ENCODE measurements around the gene CLSTN2. TPM values are rescaled to one million over a fixed set of nuclear protein-coding genes. Genes with fewer than 3 reads are reported as not detected.

Gene CLSTN2
- total and polyA plus RNA-seq, 2 experiments from 2014 or later, result 23.0 to 27.0 TPM

- Histone ChIP-seq H3K4me1 (ENCODE audit: insufficient read depth) (no peaks in the 10 kb centered on the region), H4K20me1 (ENCODE audit: insufficient read depth, poor library complexity, severe bottlenecking) (no peaks in the 10 kb centered on the region), H3K27me3 (peaks cover 4% of the 10 kb centered on the region), H3K79me2 (no peaks in the 10 kb centered on the region), H3K9me3 (ENCODE audit: low read depth) (no peaks in the 10 kb centered on the region), H2AFZ (no peak overlapping the region), H3K9me2 (replicated peaks; ENCODE audit: insufficient read depth) (no peaks in the 10 kb centered on the region), H3K4me3 (no peak overlapping the region), H3K27ac (no peak overlapping the region), H3K36me3 (replicated peaks; ENCODE audit: insufficient read depth, low read depth) (no peaks in the 10 kb centered on the region), H3K4me2 (no peak overlapping the region)
- 50% methylated on average over 3 of the region's 3 CpGs for WGBS (ENCODE audit: low lambda C conversion rate, missing lambda C conversion rate)
- no peak for DNase-seq (ENCODE audit: low spot score)
- no peak for TF ChIP-seq CTCF (IDR thresholded peaks at IDR 0.05; ENCODE audit: poor library complexity)
- no peak for TF ChIP-seq EZH2 (IDR thresholded peaks at IDR 0.05; ENCODE audit: borderline replicate concordance)
- no peak for TF ChIP-seq EZH2phosphoT487 (IDR thresholded peaks at IDR 0.05; ENCODE audit: low read depth, severe bottlenecking, unreplicated experiment)
Observed at GRCh38 chr3:140505213-140505612, 570.2 kb downstream of the CLSTN2 start.

GRCh38 chr3:140505876-140506275, 570.9 kb downstream of the CLSTN2 start:
- no peak for DNase-seq (ENCODE audit: low spot score)
- Histone ChIP-seq H4K20me1 (ENCODE audit: insufficient read depth, poor library complexity, severe bottlenecking) (no peaks in the 10 kb centered on the region), H3K27ac (no peak overlapping the region), H3K36me3 (replicated peaks; ENCODE audit: insufficient read depth, low read depth) (no peaks in the 10 kb centered on the region), H3K4me2 (no peak overlapping the region), H3K9me2 (replicated peaks; ENCODE audit: insufficient read depth) (no peaks in the 10 kb centered on the region), H3K4me3 (no peak overlapping the region), H3K79me2 (no peaks in the 10 kb centered on the region), H3K27me3 (peaks cover 4% of the 10 kb centered on the region), H3K9me3 (ENCODE audit: low read depth) (no peaks in the 10 kb centered on the region), H2AFZ (no peak overlapping the region), H3K4me1 (ENCODE audit: insufficient read depth) (no peaks in the 10 kb centered on the region)
- 74% methylated on average over 4 of the region's 4 CpGs for WGBS (ENCODE audit: low lambda C conversion rate, missing lambda C conversion rate)
- TF ChIP-seq EZH2 (IDR thresholded peaks at IDR 0.05; ENCODE audit: borderline replicate concordance) (no peak), EZH2phosphoT487 (IDR thresholded peaks at IDR 0.05; ENCODE audit: low read depth, severe bottlenecking, unreplicated experiment) (no peak), CTCF (IDR thresholded peaks at IDR 0.05; ENCODE audit: poor library complexity) (no peak)

- no peak overlapping the region for H3K27ac ChIP-seq
- no peaks in the 10 kb centered on the region for H3K36me3 ChIP-seq (replicated peaks; ENCODE audit: insufficient read depth, low read depth)
- peaks cover 4% of the 10 kb centered on the region for H3K27me3 ChIP-seq
- H3K4me3 ChIP-seq, result no peak overlapping the region
- no peaks in the 10 kb centered on the region for H3K4me1 ChIP-seq (ENCODE audit: insufficient read depth)
- TF ChIP-seq CTCF (IDR thresholded peaks at IDR 0.05; ENCODE audit: poor library complexity) (no peak), EZH2 (IDR thresholded peaks at IDR 0.05; ENCODE audit: borderline replicate concordance) (no peak)
- H3K79me2 ChIP-seq, result no peaks in the 10 kb centered on the region
- no peaks in the 10 kb centered on the region for H3K9me3 ChIP-seq (ENCODE audit: low read depth)
- no peak overlapping the region for H3K4me2 ChIP-seq
- no peaks in the 10 kb centered on the region for H4K20me1 ChIP-seq (ENCODE audit: insufficient read depth, poor library complexity, severe bottlenecking)
- no peak overlapping the region for H2AFZ ChIP-seq
- DNase-seq (ENCODE audit: low spot score), result no peak
- 82% methylated on average over 3 of the region's 3 CpGs for WGBS (ENCODE audit: low lambda C conversion rate, missing lambda C conversion rate)
- no peaks in the 10 kb centered on the region for H3K9me2 ChIP-seq (replicated peaks; ENCODE audit: insufficient read depth)
Observed at GRCh38 chr3:140508550-140508949, 573.6 kb downstream of the CLSTN2 start.

- DNase-seq (ENCODE audit: low spot score), result no peak
Observed at GRCh38 chr3:140509534-140509933, 574.5 kb downstream of the CLSTN2 start.

More at GRCh38 chr3:140509534-140509933, 574.5 kb downstream of the CLSTN2 start:
- Histone ChIP-seq H3K9me2 (replicated peaks; ENCODE audit: insufficient read depth) (no peaks in the 10 kb centered on the region), H3K36me3 (replicated peaks; ENCODE audit: insufficient read depth, low read depth) (no peaks in the 10 kb centered on the region), H4K20me1 (ENCODE audit: insufficient read depth, poor library complexity, severe bottlenecking) (no peaks in the 10 kb centered on the region), H2AFZ (no peak overlapping the region), H3K4me2 (no peak overlapping the region), H3K4me1 (ENCODE audit: insufficient read depth) (no peaks in the 10 kb centered on the region), H3K27me3 (peaks cover 4% of the 10 kb centered on the region), H3K4me3 (no peak overlapping the region), H3K27ac (no peak overlapping the region), H3K9me3 (ENCODE audit: low read depth) (no peaks in the 10 kb centered on the region), H3K79me2 (no peaks in the 10 kb centered on the region)
- WGBS (ENCODE audit: low lambda C conversion rate, missing lambda C conversion rate), result 20% methylated on average over 2 of the region's 2 CpGs
- no peak for TF ChIP-seq CTCF (IDR thresholded peaks at IDR 0.05; ENCODE audit: poor library complexity)
- no peak for TF ChIP-seq EZH2 (IDR thresholded peaks at IDR 0.05; ENCODE audit: borderline replicate concordance)
- TF ChIP-seq EZH2phosphoT487 (IDR thresholded peaks at IDR 0.05; ENCODE audit: low read depth, severe bottlenecking, unreplicated experiment), result no peak

Data from hepatocyte (in vitro differentiated cells).